Lung (tissue), 12 donors: Measurements from ENCODE around the gene CCDC73. TPM values are rescaled to one million over a fixed set of nuclear protein-coding genes. Genes with fewer than 3 reads are reported as not detected.

ENCODE experiments used
- ATAC-seq: fragments of 200-7000 bp; cut with Tn5 transposase; one replicate; pipeline ENCODE4 v1.9.1; 2020; ENCODE audit warnings: moderate number of reproducible peaks; ENCODE audit not compliant: insufficient read depth, low FRiP score
- DNase-seq, 3 donors: peaks; one replicate each; pipeline ENCODE4 v3.0.0-alpha.2; 2013 to 2017
- H3K27ac ChIP-seq, 2 donors: one replicate each; pipeline ENCODE4 v1.5.1; 2013; ENCODE audit warnings: mild to moderate bottlenecking in 2 of 2, moderate library complexity in 2 of 2, control low read depth in 1 of 2, inconsistent platforms in 1 of 2, low read depth in 1 of 2, low read length in 1 of 2
- H3K27me3 ChIP-seq, 3 donors: one replicate each; pipeline ENCODE4 v1.5.1; 2013; ENCODE audit warnings: low read length in 2 of 3; ENCODE audit not compliant: control insufficient read depth in 3 of 3, insufficient read depth in 3 of 3
- H3K36me3 ChIP-seq, 4 donors: one replicate each; pipeline ENCODE4 v1.5.1; 2013; ENCODE audit warnings: low read length in 4 of 4, mild to moderate bottlenecking in 1 of 4, moderate library complexity in 1 of 4; ENCODE audit not compliant: control insufficient read depth in 4 of 4, insufficient read depth in 4 of 4
- H3K4me1 ChIP-seq, 5 donors: one replicate each; pipeline ENCODE4 v1.5.1; 2013; ENCODE audit warnings: low read length in 5 of 5, mild to moderate bottlenecking in 2 of 5, moderate library complexity in 1 of 5; ENCODE audit not compliant: control insufficient read depth in 5 of 5, insufficient read depth in 5 of 5
- H3K4me3 ChIP-seq: one replicate; pipeline ENCODE4 v1.5.1; 2013; ENCODE audit warnings: mild to moderate bottlenecking, control low read depth, moderate library complexity
- H3K9ac ChIP-seq, 2 donors: one replicate each; pipeline ENCODE4 v1.5.1; 2013; ENCODE audit warnings: low read length in 2 of 2, control low read depth in 1 of 2; ENCODE audit not compliant: insufficient read depth in 1 of 2
- H3K9me3 ChIP-seq, 4 donors: one replicate each; pipeline ENCODE4 v1.5.1; 2013; ENCODE audit warnings: low read length in 3 of 4, mild to moderate bottlenecking in 1 of 4, moderate library complexity in 1 of 4; ENCODE audit not compliant: control insufficient read depth in 4 of 4, insufficient read depth in 3 of 4
- CTCF ChIP-seq: IDR thresholded peaks from 2 replicates; pipeline ENCODE4 v1.5.1; 2012; ENCODE audit warnings: mild to moderate bottlenecking; ENCODE audit errors: control extremely low read depth, extremely low read depth
- WGBS, 2 donors: extraction: QIAGEN DNeasy Blood & Tissue Kit; methylation state at CpG; one replicate each; pipeline ENCODE4 v1.1.7; 2013; 5-methylcytosine and 5-hydroxymethylcytosine counted together
- polyA plus RNA-seq, 2 donors: library from polyadenylated mRNA; stranded (reverse); fragments of 200-250 nt; gene quantifications; one replicate each; pipeline ENCODE4 v1.2.1, GENCODE V29; 2013
- total RNA-seq, 2 donors: library from RNA; depleted of rRNA in 1 of 2; stranded (reverse); fragments of >200 nt in 1 of 2; gene quantifications; one replicate each; pipeline ENCODE4 v1.2.1, GENCODE V29; 2014 to 2021
- donor health status: control.
- donor health status: control.
- donor health status: Bipolar disorder and iron deficiency.
- donor health status: healthy.
- donor health status: DM: yes; HTN: yes; CAD: no.

Gene CCDC73
- total and polyA plus RNA-seq, 4 donors, result 0.03 to 0.17 (median 0.10) TPM

- WGBS, 2 donors, result 37 to 53% methylated on average over 6 of the region's 6 CpGs
Measured at GRCh38 chr11:32792111-32792947, 2.1 kb downstream of the CCDC73 start.

DNA sequence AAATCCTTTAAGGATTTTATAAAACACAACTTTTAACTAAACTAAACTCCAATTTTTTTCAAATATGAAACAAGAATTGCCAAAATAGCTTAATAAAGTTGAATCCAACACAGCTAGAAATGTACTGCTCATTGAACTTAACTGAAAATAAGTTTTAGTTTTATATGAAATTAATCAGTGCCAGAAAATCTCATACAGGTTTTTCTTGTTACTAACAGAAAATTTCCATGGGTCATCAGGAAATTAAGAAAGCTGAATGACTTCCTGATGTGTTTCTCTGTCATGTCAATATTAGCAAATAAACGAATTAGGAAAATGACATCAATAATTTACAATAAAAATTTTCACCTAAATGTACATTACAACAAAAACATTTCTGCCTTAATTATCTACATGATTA lies 3.5 kb downstream of the CCDC73 start:
- Histone ChIP-seq H3K9me3 (no peaks in the 10 kb centered on the region), H3K4me3 (no peak overlapping the region), H3K27ac (no peak overlapping the region), H3K27me3 (peaks cover 0 to 4% (median 0%) of the 10 kb centered on the region in 3 donors), H3K9ac (no peak overlapping the region), H3K4me1 (peaks cover 0 to 3% (median 0%) of the 10 kb centered on the region in 5 donors), H3K36me3 (no peaks in the 10 kb centered on the region)
- WGBS, 2 donors, result 18 to 36% methylated on average over 1 of the region's 1 CpG
- DNase-seq (no peak), ATAC-seq (no peak)
- TF ChIP-seq CTCF, result no peak

More at GRCh38 chr11:32792111-32792947, 2.1 kb downstream of the CCDC73 start:
- no peak for TF ChIP-seq CTCF
- DNase-seq (no peak), ATAC-seq (no peak)
- H3K4me3 ChIP-seq, result no peak overlapping the region
- no peak overlapping the region for H3K27ac ChIP-seq
- H3K9ac ChIP-seq, result no peak overlapping the region
- H3K9me3 ChIP-seq, result no peaks in the 10 kb centered on the region
- no peaks in the 10 kb centered on the region for H3K36me3 ChIP-seq
- peaks cover 0 to 3% (median 0%) of the 10 kb centered on the region in 5 donors for H3K4me1 ChIP-seq
- H3K27me3 ChIP-seq, result peaks cover 0 to 4% (median 0%) of the 10 kb centered on the region in 3 donors

DNA sequence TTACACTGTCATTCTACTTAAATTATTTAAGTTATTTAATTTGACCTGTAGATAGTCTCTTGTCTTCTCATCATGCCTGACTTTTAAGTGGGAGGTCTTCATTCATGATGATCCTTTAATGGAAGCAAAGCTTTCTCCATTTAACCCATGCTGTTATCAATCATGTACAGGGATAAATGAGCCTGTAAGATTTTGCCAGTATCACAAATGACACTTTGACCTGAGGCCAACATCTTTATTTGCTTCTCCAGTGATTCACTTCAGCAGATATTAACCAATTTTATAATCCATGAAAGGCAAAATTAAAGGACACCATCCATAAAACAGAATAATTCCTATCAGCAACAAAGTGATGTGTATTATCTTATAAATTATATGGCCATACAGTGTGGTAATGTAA lies 7.7 kb downstream of the CCDC73 start:
- no peak overlapping the region for H3K27ac ChIP-seq
- no peaks in the 10 kb centered on the region for H3K4me1 ChIP-seq
- no peaks in the 10 kb centered on the region for H3K9me3 ChIP-seq
- no peak overlapping the region for H3K4me3 ChIP-seq
- ATAC-seq (no peak), DNase-seq (no peak)
- no peaks in the 10 kb centered on the region for H3K36me3 ChIP-seq
- H3K9ac ChIP-seq, result no peak overlapping the region
- peaks cover 0 to 4% (median 0%) of the 10 kb centered on the region in 3 donors for H3K27me3 ChIP-seq
- TF ChIP-seq CTCF, result no peak

DNA sequence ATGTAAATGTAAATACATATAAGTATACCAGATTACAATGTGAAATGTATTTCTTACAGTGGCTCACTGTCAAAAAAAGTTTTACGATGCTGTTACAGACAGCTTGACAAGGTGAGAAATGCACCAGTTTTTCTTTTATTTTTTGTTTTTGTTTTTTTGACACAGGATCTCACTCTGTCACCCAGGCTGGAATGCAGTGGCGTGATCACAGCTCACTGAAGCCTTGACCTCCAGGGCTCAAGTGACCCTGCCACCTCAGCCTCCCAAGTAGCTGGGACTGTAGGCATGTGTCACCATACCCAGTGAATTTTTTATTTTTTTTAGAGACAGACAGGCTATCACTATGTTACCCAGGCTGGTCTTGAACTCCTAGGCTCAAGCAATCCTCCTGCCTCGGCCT lies 9.2 kb downstream of the CCDC73 start:
- Histone ChIP-seq H3K4me1 (no peaks in the 10 kb centered on the region), H3K9ac (no peak overlapping the region), H3K36me3 (no peaks in the 10 kb centered on the region), H3K4me3 (no peak overlapping the region), H3K9me3 (no peaks in the 10 kb centered on the region), H3K27me3 (peaks cover 0 to 2% (median 0%) of the 10 kb centered on the region in 3 donors), H3K27ac (no peak overlapping the region)
- DNase-seq (no peak), ATAC-seq (no peak)
- WGBS, 2 donors, result 87 to 94% methylated on average over 3 of the region's 3 CpGs
- no peak for TF ChIP-seq CTCF
